BE2C (cell line): ENCODE results near the gene MEIG1.
"Not testable (repeated sequence)": the region's sequence is repeated elsewhere in the genome, so short reads cannot be mapped to it uniquely, and the experiment has no call there.

Source experiments
- DNase-seq: peaks from one replicate; pipeline ENCODE4 v3.0.0-alpha.2; 2020
- H3K27me3 ChIP-seq: fragments of 250-450 bp; sonication (Bioruptor Pico); 2 replicates; pipeline ENCODE4 v1.5.1; 2020; ENCODE audit warnings: mild to moderate bottlenecking
- H3K36me3 ChIP-seq: fragments of 250-450 bp; sonication (Bioruptor Pico); 2 replicates; pipeline ENCODE4 v1.5.1; 2020; ENCODE audit warnings: mild to moderate bottlenecking
- H3K4me1 ChIP-seq: fragments of 250-450 bp; sonication (Bioruptor Pico); 2 replicates; pipeline ENCODE4 v1.5.1; 2020
- H3K4me3 ChIP-seq: 2 replicates; pipeline ENCODE4 v1.5.1; 2011; ENCODE audit warnings: low read depth, low read length
- H3K9me3 ChIP-seq: fragments of 250-450 bp; sonication (Bioruptor Pico); 2 replicates; pipeline ENCODE4 v1.5.1; 2020
- TF ChIP-seq, protein P1 (sequence below): IDR thresholded peaks from 2 replicates; pipeline ENCODE4 v1.5.1; 2012; ENCODE audit warnings: mild to moderate bottlenecking, low read depth, low read length

The MEIG1 gene

DNA sequence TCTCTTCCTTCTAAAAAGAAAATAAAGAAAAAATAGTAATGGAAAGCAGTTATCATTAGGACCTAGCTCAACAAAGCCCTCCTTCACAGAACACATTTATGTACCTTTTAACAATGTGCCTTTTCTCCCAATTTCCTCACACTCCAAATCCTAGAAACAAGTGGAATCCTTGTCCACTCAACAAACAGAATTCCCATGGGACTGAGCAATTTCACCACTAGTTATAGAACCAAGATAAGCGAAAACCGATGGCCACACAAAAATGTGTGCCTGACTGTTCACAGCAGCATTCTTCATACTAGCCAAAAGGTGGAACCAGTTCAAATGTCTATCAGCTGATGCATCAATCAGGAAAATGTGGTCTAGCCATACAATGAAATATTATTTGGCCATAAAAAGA, 22.6 kb upstream of the MEIG1 start:
- Histone ChIP-seq H3K4me3 (no peak overlapping the region), H3K9me3 (no peaks in the 10 kb centered on the region), H3K36me3 (peaks cover 4% of the 10 kb centered on the region; the same call in 1 of the 2 replicates), H3K27me3 (no peaks in the 10 kb centered on the region), H3K4me1 (no peaks in the 10 kb centered on the region)
- TF ChIP-seq, protein P1, sequence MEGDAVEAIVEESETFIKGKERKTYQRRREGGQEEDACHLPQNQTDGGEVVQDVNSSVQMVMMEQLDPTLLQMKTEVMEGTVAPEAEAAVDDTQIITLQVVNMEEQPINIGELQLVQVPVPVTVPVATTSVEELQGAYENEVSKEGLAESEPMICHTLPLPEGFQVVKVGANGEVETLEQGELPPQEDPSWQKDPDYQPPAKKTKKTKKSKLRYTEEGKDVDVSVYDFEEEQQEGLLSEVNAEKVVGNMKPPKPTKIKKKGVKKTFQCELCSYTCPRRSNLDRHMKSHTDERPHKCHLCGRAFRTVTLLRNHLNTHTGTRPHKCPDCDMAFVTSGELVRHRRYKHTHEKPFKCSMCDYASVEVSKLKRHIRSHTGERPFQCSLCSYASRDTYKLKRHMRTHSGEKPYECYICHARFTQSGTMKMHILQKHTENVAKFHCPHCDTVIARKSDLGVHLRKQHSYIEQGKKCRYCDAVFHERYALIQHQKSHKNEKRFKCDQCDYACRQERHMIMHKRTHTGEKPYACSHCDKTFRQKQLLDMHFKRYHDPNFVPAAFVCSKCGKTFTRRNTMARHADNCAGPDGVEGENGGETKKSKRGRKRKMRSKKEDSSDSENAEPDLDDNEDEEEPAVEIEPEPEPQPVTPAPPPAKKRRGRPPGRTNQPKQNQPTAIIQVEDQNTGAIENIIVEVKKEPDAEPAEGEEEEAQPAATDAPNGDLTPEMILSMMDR, result no peak
- no peak for DNase-seq

- not testable (repeated sequence) for H3K4me1 ChIP-seq, H3K27me3 ChIP-seq, H3K36me3 ChIP-seq, H3K4me3 ChIP-seq, DNase-seq, H3K9me3 ChIP-seq
These were observed 20.2 kb upstream of the MEIG1 start for GRCh38 chr10:14938971-14939370.

- H3K9me3 ChIP-seq, DNase-seq, H3K36me3 ChIP-seq, H3K4me1 ChIP-seq, H3K27me3 ChIP-seq, H3K4me3 ChIP-seq: not testable (repeated sequence)
These were observed 16.8 kb upstream of the MEIG1 start for GRCh38 chr10:14942147-14942949.

GRCh38 chr10:14942950-14943338, 16.2 kb upstream of the MEIG1 start:
- not testable (repeated sequence) for DNase-seq, H3K27me3 ChIP-seq, H3K9me3 ChIP-seq, H3K4me3 ChIP-seq, H3K36me3 ChIP-seq, H3K4me1 ChIP-seq

GRCh38 chr10:14945108-14945507, 14.1 kb upstream of the MEIG1 start:
- Histone ChIP-seq H3K4me1 (no peaks in the 10 kb centered on the region), H3K36me3 (no peaks in the 10 kb centered on the region; the same call in 1 of the 2 replicates), H3K27me3 (no peaks in the 10 kb centered on the region), H3K4me3 (no peak overlapping the region), H3K9me3 (no peaks in the 10 kb centered on the region)
- TF ChIP-seq, protein P1, result no peak
- no peak for DNase-seq

- Histone ChIP-seq H3K27me3 (no peaks in the 10 kb centered on the region), H3K4me3 (no peak overlapping the region), H3K9me3 (no peaks in the 10 kb centered on the region), H3K36me3 (no peaks in the 10 kb centered on the region; the same call in 1 of the 2 replicates), H3K4me1 (no peaks in the 10 kb centered on the region)
- TF ChIP-seq, protein P1, result no peak
- DNase-seq, result no peak
These were observed 11.9 kb upstream of the MEIG1 start for GRCh38 chr10:14947268-14947667.

DNA sequence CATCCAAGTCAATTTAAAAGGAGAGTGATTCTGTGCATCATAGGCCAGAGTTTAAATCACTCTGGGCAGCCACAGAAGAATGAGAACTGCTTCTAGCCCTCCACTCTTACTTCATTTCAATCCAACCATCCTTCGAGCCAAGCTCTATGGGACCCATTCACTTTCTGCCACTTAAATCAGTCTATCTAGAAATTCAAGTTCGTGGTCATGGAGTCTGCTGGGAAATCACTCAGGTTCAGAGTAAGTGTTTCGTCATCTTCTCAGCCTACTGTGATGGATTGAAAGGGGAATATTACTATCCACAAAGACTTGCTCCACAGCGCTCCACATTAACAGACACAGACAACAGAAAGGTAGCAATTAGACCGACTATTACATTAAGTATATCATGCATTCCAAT, 9.9 kb upstream of the MEIG1 start:
- Histone ChIP-seq H3K4me1 (no peaks in the 10 kb centered on the region), H3K4me3 (no peak overlapping the region), H3K36me3 (no peaks in the 10 kb centered on the region; the same call in 1 of the 2 replicates), H3K27me3 (no peaks in the 10 kb centered on the region), H3K9me3 (no peaks in the 10 kb centered on the region)
- TF ChIP-seq, protein P1, result no peak
- no peak for DNase-seq
